Esophagus muscularis mucosa (tissue), 4 donors: ENCODE results near the gene BTBD9.

Experiments used
- CTCF ChIP-seq, 3 experiments: fragments of 200-600 bp in 2 of 3; fragments of 450-650 bp in 1 of 3; sonication (generic) in 2 of 3; IDR thresholded peaks; one replicate each; pipeline ENCODE4 v1.5.1; 2017 to 2019; ENCODE audit warnings: antibody characterized with exemption in 3 of 3, mild to moderate bottlenecking in 2 of 3, moderate library complexity in 1 of 3
- EP300 ChIP-seq: sonication (generic); formaldehyde crosslinking; IDR thresholded peaks from one replicate; pipeline ENCODE4 v1.6.1; 2017; ENCODE audit warnings: antibody characterized with exemption
- POLR2A ChIP-seq: fragments of 450-650 bp; IDR thresholded peaks from one replicate; pipeline ENCODE4 v1.6.1; 2017; ENCODE audit warnings: antibody characterized with exemption, moderate library complexity, mild to moderate bottlenecking, low read depth
- POLR2AphosphoS5 ChIP-seq, 2 donors: sonication (generic); formaldehyde crosslinking; IDR thresholded peaks; one replicate each; pipeline ENCODE4 v1.6.1; 2017; ENCODE audit warnings: antibody characterized with exemption in 2 of 2

DNA sequence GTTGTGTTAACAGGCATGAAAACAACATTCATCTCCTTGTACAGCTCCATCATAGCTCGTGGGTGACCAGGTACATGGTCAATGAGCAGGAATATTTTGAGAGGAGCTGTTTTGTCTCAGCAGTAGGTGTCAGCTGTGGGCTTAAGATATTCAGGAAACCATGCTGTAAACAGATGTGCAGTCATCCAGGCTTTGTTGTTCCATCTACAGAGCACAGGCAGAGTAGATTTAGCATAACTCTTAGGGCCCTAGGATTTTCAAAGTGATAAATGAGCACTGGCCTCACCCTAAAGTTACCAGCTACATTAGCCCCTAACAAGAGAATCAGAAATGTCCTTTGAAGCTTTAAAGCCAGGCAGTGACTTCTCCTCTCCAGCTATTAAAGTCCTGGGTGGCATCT, 154.2 kb downstream of the BTBD9 start:
- no peak for TF ChIP-seq CTCF (IDR thresholded peaks at IDR 0.05)
- TF ChIP-seq EP300: no peak
- no peak for TF ChIP-seq POLR2AphosphoS5 (IDR thresholded peaks at IDR 0.05)
- no peak for TF ChIP-seq POLR2A
